GM19463 (cell line): ENCODE results near the gene IL17C.

Experiments
- ATAC-seq: cut with Tn5 transposase; IDR thresholded peaks from one replicate; pipeline ENCODE4 v1.9.1; 2021; ENCODE audit warnings: mild to moderate bottlenecking, moderate library complexity; ENCODE audit not compliant: unreplicated experiment

Gene IL17C

GRCh38 chr16:88638323-88639230 is at the start of gene IL17C:
TSS of gene IL17C (plus strand) at chr16:88638572. CDS start at chr16:88638642, 70 bp downstream.
- ATAC-seq = no peak

- ATAC-seq = no peak
These were observed 49.6 kb upstream of the IL17C start for GRCh38 chr16:88588754-88589153.

GRCh38 chr16:88589441-88589840 is 48.9 kb upstream of the IL17C start:
- no peak for ATAC-seq

GRCh38 chr16:88591577-88592021 is 46.8 kb upstream of the IL17C start:
- no peak for ATAC-seq

- no peak for ATAC-seq
These were observed 45.3 kb upstream of the IL17C start for GRCh38 chr16:88593061-88593460.

GRCh38 chr16:88593489-88593888 is 44.9 kb upstream of the IL17C start:
- no peak for ATAC-seq

- no peak for ATAC-seq
These were observed 44.5 kb upstream of the IL17C start for GRCh38 chr16:88593910-88594309.

- ATAC-seq = no peak
These were observed 43.3 kb upstream of the IL17C start for GRCh38 chr16:88595101-88595500.

GRCh38 chr16:88595921-88596320 is 42.5 kb upstream of the IL17C start:
- ATAC-seq = no peak

- no peak for ATAC-seq
These were observed 41.9 kb upstream of the IL17C start for GRCh38 chr16:88596483-88596882.

- ATAC-seq = no peak
These were observed 40.4 kb upstream of the IL17C start for GRCh38 chr16:88597856-88598491.

GRCh38 chr16:88599092-88599733 is 39.2 kb upstream of the IL17C start:
- no peak for ATAC-seq

- no peak for ATAC-seq
These were observed 38.4 kb upstream of the IL17C start for GRCh38 chr16:88599825-88600538.

- ATAC-seq = no peak
These were observed 37.9 kb upstream of the IL17C start for GRCh38 chr16:88600539-88600896.

- ATAC-seq = no peak
These were observed 36.9 kb upstream of the IL17C start for GRCh38 chr16:88601313-88602036.

- no peak for ATAC-seq
These were observed 36.3 kb upstream of the IL17C start for GRCh38 chr16:88602091-88602490.

- no peak for ATAC-seq
These were observed 32.9 kb upstream of the IL17C start for GRCh38 chr16:88605186-88606147.

- ATAC-seq = no peak
These were observed 32.1 kb upstream of the IL17C start for GRCh38 chr16:88606148-88606757.

GRCh38 chr16:88608076-88608475 is 30.3 kb upstream of the IL17C start:
- ATAC-seq = no peak
